Posterior cingulate gyrus (tissue), 11 donors: Measurements from ENCODE around the gene NDUFS1.
"Not testable (repeated sequence)": the region's sequence is repeated elsewhere in the genome, so short reads cannot be mapped to it uniquely, and the experiment has no call there.

Experiments used
- DNase-seq, 10 donors: peaks; one replicate each; pipeline versions ENCODE4 v3.0.0 to v3.0.0-alpha.2; 2020 to 2021; ENCODE audit warnings: mixed read lengths in 3 of 10
- intact Hi-C: fragments of 100-400 bp; cut with DNase I; formaldehyde crosslinking; loops from one replicate; pipeline ENCODE4 v1.15.1; 2023

NDUFS1 gene

DNA sequence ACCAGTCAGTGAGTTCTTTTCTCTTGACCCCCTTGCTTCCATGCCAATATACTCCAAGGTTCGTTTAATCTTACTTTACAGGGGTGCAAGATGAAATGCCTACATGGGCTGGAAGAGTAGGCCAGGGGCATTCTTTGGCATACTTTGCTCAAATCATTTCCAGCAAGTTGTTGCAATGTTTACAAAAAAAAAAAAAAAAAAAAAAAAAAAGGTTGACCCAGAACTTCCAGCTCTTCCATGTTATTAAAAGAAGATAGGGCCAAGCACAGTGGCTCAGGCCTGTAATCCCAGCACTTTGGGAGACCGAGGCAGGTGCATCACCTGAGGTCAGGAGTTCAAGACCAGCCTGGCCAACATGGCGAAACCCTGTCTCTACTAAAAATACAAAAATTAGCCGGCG, 81.4 kb downstream of the NDUFS1 start:
- DNase-seq, intact Hi-C loops: not testable (repeated sequence)

DNA sequence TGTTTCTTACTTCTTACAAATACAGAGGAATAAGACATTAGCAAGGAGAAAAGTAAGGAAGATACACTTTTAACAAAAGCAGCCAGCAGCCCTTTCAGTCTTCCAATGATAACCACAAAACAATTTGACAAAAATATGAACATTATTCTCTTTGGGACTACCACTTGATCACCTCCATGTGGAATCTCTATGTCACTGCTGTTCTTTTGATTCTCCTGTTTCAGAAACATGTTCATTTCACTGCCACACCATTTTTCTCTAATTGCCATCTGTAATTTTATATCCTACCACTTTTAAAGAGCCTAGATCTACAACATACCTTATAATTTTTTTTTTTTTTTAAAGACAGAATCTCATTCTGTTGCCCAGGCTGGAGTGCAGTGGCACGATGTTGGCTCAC, 84.1 kb downstream of the NDUFS1 start:
- intact Hi-C loops: no loop called here
- no peak for DNase-seq

- DNase-seq: no peak
- intact Hi-C loops: no loop called here
Measured at GRCh38 chr2:206071807-206072206, 87.4 kb downstream of the NDUFS1 start.

- DNase-seq: no peak
- intact Hi-C loops: no loop called here
Measured at GRCh38 chr2:206069417-206069816, 89.8 kb downstream of the NDUFS1 start.

GRCh38 chr2:206068207-206068606, 91.0 kb downstream of the NDUFS1 start:
- intact Hi-C loops: no loop called here
- no peak for DNase-seq
